Thyroid gland (tissue), 4 donors: ENCODE measurements around the gene FXYD5.

Source experiments
- POLR2A ChIP-seq, 2 donors: fragments of 450-650 bp; IDR thresholded peaks; one replicate each; pipeline ENCODE4 v1.6.1; 2017; ENCODE audit warnings: antibody characterized with exemption in 2 of 2, mild to moderate bottlenecking in 2 of 2, moderate library complexity in 1 of 2
- TF ChIP-seq, protein P1 (sequence below), 6 experiments: fragments of 200-600 bp in 3 of 6; fragments of 450-650 bp in 3 of 6; sonication (generic) in 3 of 6; IDR thresholded peaks; one replicate each; pipeline ENCODE4 v1.5.1; 2016 to 2019; ENCODE audit warnings: antibody characterized with exemption in 6 of 6, mild to moderate bottlenecking in 2 of 6, inconsistent platforms in 1 of 6, moderate library complexity in 1 of 6

- TF ChIP-seq, protein P1, sequence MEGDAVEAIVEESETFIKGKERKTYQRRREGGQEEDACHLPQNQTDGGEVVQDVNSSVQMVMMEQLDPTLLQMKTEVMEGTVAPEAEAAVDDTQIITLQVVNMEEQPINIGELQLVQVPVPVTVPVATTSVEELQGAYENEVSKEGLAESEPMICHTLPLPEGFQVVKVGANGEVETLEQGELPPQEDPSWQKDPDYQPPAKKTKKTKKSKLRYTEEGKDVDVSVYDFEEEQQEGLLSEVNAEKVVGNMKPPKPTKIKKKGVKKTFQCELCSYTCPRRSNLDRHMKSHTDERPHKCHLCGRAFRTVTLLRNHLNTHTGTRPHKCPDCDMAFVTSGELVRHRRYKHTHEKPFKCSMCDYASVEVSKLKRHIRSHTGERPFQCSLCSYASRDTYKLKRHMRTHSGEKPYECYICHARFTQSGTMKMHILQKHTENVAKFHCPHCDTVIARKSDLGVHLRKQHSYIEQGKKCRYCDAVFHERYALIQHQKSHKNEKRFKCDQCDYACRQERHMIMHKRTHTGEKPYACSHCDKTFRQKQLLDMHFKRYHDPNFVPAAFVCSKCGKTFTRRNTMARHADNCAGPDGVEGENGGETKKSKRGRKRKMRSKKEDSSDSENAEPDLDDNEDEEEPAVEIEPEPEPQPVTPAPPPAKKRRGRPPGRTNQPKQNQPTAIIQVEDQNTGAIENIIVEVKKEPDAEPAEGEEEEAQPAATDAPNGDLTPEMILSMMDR (IDR thresholded peaks at IDR 0.05), result no peak
- no peak for TF ChIP-seq POLR2A (IDR thresholded peaks at IDR 0.05)
Measured at GRCh38 chr19:35219008-35219407, 64.5 kb downstream of the FXYD5 start.
